ENCODE measurements around the gene TPST1. TPM values are rescaled to one million over a fixed set of nuclear protein-coding genes. Genes with fewer than 3 reads are reported as not detected.
"Not testable (repeated sequence)": the region's sequence is repeated elsewhere in the genome, so short reads cannot be mapped to it uniquely, and the experiment has no call there.

The TPST1 gene
- total RNA-seq, 2 experiments from 2014 or later, result 1.3 to 1.5 TPM

DNA sequence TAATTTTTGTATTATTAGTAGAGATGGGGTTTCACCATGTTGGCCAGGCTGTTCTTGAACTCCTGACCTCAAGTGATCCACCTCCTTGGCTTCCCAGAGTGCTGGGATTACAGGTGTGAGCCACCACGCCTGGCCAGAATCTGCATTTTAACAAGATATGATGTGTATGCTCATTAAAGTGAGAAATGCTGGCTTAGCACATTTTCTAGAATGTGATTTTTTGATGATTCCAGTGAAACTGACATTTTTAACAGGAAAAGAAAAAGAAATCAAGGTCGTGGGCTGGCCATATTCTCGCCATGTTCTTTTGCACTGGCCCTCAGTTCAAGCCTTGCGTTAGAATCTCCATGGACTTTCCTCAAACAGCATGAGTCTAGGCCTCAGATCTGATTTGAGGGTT is 18.1 kb upstream of the TPST1 start:
- ChIA-PET POLR2A (no interaction called here), CTCF (no interaction called here)

DNA sequence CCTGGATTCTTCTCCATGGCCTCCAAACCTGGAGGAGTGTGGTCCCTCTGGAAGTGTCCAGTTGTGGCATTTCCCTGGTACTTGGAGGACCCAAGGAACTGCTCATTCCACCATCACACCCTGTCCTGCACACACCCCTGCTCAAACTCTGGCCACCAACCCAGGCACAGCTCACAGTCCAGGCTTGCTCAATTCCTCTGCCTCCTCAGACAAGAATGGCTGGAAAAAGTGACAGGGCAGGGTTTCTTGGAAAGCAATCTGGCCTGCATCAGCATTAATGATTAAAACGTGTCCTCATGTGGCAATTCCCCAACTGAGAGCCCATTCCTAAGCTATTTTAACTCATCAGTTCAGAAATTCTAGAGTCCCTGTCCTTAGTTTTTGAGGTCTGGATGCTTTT is 17.2 kb upstream of the TPST1 start:
- CTCF ChIA-PET, result no interaction called here
- POLR2A ChIA-PET, result no interaction called here

DNA sequence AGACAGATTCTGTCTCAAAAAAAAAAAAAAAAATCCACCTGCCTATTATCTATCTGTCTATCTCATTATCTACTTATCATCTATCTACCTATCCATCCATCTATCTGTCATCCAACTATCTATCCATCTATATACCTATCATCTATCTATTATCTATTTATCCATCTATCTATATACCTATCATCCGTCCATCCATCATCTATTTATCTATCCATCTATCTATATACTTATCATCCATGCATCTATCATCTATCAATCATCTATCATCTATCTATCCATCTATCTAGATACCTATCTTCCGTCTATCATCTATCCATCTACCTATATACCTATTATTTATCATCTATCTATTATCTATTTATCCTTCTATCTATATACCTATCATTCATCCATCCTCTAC is 16.5 kb upstream of the TPST1 start:
- CTCF ChIA-PET, result no interaction called here

DNA sequence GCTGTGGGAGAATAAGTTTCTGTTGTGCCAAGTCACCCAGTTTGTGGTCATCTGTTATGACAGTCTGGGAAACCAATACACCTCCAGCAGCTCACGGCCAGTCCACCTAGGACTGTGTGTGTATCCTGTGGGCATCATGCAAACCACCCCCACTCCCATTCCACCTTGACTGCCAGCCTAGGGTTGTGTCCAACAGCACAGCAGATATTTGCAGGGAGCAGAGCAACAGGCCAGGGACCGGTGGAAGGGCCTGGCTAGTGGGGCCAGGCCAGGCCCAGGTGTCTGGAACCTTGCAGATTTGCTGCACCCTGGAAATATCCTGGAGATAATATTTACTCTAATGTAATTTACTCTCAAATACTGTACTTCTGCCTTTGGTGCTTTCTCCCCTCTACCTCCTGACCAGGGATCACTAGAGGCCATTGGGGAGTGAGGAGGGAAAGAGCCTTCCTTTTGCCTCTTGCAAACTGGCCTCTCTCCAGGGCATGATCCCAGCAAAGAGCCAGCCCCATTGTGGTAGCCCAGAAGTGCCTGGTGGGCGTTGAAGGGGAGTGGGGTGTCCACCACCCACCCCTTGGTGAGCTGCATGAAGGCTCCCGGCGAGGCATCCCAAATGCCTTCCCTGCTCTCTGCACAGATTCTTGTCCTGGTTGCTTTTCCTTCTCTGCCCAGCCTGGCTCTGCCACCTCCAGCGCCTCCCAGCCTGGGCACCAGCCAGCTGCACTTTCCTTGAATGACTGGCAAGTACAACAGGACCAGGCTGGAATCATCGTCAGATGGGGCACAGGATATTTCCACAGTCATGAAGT is 15.2 kb upstream of the TPST1 start:
- ChIA-PET CTCF (no interaction called here), POLR2A (no interaction called here)

More for the DNA sequence above, 16.5 kb upstream of the TPST1 start:
- POLR2A ChIA-PET, result no interaction called here

DNA sequence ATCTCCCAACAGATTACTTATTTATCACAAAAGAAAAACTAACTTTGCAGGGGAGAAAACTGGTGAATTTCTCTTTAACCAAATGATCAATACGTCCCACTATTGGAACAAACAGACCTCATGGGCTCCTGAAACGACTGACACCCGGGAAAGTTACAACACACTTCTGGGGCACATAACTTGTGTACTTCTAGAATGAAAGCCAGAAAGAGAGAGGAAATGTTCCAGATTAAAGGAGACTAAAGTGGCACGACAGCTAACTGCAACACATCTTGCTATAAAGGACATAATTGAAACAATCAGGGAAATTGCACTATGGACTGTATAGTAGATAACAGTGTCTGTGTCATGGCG is 14.7 kb upstream of the TPST1 start:
- ChIA-PET POLR2A (no interaction called here), CTCF (no interaction called here)

DNA sequence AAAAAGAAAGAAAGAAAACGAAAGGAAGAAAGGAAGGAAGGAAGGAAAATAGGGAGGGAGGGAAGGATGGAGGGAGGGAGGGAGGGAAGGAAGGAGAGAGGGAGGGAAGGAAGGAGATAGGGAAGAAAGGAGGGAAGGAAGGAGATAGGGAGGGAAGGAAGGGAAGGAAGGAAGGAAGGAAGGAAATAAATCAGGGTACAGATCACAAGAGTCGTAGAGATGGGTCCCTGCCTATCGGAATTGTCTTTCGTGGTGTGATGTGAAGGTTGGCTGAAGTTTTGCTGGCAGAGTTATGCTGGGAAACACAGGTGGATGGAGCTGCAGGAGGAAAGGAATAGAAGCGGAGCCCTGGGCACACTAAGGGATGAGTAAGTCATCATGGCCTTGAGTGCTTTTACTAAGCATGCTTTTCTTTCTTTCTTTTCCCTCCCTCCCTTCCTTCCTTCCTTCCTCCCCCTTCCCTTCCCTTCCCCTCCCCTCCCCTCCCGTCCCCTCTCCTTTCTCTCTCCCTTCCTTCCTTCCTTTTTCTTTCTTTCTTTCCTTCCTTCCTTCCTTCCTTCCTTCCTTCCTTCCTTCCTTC is 11.9 kb upstream of the TPST1 start:
- CTCF ChIA-PET, result no interaction called here
- POLR2A ChIA-PET, result no interaction called here

DNA sequence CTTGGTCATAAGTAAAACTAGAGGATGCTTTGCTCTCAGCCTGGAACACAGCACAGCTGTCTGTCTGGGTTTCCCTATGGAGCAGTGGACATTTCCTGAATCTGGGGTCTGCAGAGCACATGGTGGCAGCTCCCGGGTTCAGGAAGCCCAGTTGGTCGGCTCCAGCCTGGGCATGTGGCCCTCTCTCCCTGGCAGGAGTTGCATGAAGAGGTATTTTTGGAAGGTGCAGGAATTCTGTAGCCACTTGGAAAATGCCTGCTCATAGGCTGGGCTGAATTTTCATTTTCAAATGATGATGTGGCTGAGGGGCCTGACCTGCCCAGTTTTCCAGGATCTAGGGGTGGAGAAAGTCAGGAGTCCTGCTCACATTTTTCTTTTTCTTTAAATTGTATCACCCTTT is 6.7 kb upstream of the TPST1 start:
- POLR2A ChIA-PET, result no interaction called here
- CTCF ChIA-PET, result no interaction called here

DNA sequence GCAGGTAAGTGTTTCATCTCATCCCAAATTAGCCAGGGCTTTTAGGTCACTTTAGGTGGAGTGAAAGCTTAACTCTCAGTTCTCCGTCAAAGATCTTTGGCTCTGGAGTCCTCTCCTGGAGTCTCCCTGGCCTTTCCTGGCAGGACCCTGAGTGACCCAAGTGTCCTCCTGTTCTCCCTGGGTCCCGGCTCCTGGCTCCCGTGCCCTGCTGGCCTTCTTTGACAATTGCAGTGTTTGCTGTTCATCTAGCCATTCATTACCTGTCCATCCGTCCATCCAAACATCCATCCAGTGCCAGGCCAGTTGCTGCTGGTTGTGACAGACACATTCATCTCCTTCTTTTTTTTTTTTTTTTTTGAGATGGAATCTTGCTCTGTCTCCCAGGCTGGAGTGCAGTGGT is 6.2 kb upstream of the TPST1 start:
- POLR2A ChIA-PET, result no interaction called here
- CTCF ChIA-PET, result interaction anchor here (0.7 kb wide), 1 partner anchor 299 kb away, joined by 4 read pairs; no protein-coding TSS in a partner anchor

DNA sequence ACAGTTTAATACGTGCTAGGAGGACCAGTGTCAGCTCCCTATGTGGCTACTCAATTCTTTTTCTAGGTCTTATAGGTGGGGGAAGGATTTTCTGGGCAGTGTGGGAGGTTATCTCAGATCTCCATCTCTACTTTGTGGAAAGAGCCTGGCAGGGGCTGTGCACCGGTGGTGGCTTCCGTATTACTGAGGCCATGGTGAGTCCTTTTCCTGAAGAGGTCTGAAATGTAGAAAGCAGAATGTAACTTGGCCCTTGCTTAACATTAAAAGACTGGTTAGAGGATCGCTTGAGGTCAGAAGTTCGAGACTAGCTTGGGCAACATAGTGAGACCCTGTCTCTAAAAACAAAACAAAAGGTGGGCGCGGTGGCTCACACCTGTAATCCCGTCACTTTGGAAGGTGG is 2.7 kb upstream of the TPST1 start:
- ChIA-PET POLR2A (no interaction called here), CTCF (no interaction called here)

DNA sequence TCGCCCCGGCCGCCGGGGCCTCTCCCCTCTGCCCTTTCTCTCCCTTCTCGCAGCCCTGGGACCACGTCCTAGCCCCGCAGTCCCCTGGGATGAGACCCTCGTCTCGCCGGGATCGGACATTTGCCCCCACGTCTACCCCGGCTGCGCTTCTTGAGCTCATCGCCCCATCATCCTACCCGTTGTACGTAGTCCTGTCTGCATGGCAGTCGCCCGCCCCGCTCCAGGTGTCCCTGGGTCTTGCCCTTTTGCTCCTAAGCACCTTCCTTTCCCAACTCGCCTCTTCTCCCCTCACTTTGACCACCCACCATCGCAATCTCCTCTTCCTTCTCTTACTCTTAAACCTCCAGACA is 582 bp downstream of the TPST1 start:
- CTCF ChIA-PET, result interaction anchor here (1.9 kb wide), 1 partner anchor 14 kb away, joined by 7 read pairs; no protein-coding TSS in a partner anchor
- POLR2A ChIA-PET, result interaction anchor here (0.6 kb wide), 1 partner anchor 129 kb away, joined by 4 read pairs; no protein-coding TSS in a partner anchor

DNA sequence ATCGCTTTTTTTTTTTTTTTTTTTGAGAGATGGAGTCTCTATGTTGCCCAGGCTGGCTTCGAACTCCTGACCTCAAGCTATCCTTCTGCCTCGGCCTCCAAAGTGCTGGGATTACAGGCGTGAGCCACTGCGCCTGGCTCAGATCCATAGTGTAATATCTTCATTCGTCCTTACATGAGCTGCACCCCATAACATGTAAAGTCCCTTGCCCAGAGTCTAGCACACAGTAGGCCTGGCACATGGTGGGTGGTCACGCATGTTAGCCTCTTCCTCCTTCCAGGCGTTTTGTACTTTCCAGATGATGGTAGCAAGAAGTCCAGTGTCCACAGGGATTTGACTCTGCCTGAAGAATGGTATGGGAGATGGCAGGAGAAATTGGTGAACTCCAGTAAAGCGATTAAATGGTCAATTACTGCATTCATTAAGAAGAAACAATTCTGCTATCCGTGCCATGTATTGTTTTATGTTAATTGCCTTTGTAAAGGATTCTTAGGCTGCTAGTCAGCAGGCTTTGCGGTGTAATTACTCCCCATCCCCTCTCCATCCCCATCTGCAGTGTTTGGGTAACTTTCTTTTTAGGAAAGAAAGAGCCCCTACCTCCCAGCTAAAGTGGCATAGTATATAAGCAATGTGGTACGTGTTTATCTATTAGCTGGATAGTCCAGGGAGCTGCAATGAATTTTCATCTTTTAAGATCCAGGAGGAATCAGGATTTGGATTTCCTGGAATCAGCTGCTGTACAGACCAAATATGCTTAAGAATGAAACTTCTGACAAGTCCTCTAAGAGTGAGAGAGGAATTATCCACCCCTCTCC is 1.2 kb downstream of the TPST1 start:
- POLR2A ChIA-PET, result interaction anchor here (0.6 kb wide), 1 partner anchor 130 kb away, joined by 4 read pairs; no protein-coding TSS in a partner anchor
- CTCF ChIA-PET, result interaction anchor here (0.9 to 1.9 kb wide), 2 partner anchors 10 to 13 kb away, joined by 3 to 7 read pairs; no protein-coding TSS in a partner anchor

DNA sequence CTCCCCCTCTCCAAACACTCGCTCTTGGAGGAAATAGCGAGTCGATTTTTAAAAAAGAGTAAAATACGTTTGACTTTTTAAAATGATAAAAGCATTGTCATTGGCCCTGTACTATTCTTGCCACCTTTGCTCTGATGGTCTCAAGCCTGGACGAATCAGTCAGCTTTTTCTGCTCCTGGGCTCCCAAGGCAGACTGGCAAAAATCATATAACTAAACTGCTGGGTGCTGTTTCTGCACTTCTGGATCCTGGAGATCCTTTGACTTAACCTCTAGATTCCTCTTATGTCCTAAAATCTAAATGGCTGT is 1.8 kb downstream of the TPST1 start:
- CTCF ChIA-PET, result interaction anchor here (0.9 kb wide), 1 partner anchor 10 kb away, joined by 3 read pairs; no protein-coding TSS in a partner anchor

DNA sequence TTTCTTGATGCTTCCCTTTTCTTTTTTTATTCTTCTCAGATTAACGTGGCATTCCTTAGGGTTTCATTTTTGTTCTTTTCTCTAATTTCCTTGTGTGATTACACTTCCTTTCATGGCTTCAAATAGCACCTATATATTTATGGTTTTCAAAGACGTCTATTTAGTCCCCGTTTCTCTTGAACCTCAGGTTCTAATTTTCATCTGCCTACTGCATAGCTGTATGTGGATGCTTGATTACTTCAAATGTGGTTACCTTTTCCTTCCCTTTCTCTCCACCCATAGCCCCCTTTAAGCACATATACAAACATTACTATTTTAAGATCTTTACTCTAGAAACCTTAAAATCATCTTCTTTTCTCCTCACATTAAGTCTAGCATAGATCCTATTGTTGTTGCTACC is 2.4 kb downstream of the TPST1 start:
- CTCF ChIA-PET, result no interaction called here
- POLR2A ChIA-PET, result no interaction called here

More for the DNA sequence above, 1.8 kb downstream of the TPST1 start:
- POLR2A ChIA-PET, result no interaction called here

DNA sequence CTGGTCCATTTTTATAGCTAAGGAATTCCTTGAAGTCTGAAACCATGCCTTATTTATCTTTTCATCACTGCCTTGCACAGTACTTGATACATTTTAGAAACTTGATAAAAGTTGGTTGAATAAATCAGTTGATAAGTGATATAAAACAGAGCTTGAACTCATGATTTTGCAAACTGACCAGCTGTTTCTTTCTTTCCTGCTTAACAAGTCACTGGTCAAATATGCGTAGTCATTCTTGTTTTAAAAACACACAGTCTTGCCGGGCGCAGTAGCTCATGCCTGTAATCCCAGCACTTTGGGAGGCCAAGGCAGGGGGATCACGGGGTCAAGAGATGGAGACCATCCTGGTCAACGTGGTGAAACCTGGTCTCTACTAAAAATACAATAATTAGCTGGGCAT is 6.3 kb downstream of the TPST1 start:
- ChIA-PET POLR2A (no interaction called here), CTCF (no interaction called here)

DNA sequence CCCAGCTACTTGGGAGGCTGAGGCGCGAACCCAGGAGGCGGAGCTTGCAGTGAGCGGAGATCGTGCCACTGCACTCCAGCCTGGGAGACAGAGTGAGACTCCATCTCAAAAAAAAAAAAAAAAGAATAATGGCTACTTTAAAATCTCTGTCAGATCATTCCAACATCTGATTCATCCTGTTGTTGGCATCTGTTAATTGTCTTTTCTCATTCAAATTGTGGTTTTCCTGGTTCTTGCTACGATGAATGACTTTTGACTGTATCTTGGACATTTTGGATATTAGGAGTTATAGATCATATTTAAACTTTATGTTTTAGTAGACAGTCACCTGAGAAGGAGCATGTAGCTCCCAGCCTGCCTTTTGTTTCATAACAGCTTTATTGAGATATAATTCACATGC is 8.5 kb downstream of the TPST1 start:
- ChIA-PET POLR2A (no interaction called here), CTCF (no interaction called here)

DNA sequence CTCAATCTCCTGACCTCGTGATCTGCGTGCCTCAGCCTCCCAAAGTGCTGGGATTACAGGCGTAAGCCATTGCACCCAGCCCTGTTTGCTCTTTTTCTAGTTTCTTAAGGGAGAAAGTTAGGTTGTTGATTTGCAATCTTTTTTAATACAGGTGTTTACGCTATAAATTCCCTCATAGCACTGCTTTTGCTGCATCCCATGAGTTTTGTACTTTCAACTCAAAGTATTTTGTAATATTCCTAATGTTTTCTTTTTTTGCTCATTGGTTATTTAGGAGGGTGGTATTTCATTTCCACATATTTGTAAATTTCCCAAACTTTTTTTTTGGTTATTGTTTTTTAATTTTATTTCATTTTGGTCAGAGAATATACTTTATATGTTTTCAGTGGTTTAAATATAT is 11.6 kb downstream of the TPST1 start:
- POLR2A ChIA-PET, result no interaction called here
- CTCF ChIA-PET, result no interaction called here

DNA sequence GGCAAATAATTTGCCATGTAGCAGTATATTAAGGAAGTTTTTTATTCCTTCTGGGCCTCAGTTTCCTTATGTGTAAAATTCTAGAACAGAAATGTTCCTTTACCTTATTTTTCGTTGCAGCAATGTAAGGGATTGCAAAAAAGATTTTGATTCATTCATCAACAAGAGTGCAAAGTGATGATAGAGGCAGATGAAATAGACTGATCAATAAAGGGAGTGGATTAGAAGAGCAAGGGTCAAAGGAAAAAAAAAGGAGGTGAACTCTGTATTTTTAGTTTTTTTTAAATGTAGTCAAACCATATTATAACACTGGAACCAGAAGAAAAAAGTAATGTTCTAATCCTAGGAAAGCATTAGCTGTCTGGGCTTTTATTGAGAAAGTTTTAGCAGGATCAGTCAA is 14.7 kb downstream of the TPST1 start:
- ChIA-PET POLR2A (no interaction called here), CTCF (interaction anchor here (2.1 kb wide), 1 partner anchor 15 kb away, joined by 7 read pairs; the partner anchor contains the start of gene TPST1)

DNA sequence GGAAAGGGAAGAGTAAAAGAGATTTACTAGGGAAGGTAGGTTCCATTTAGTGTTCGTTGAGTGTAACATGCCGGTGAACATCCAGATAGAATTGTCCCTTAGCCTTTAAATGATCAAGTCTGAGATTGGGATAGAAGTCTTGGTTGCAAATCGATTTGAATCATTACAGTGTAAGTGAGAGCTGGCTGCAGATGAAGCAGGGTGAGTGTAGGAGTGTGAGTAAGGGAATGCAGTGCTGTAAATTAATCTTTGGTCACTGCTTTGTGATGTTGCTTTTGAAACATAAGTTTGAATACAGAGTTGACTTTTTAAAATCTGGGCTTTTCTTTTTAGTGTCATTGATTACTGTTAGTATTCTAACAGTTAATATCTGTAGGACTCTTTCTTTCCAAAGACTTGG is 16.3 kb downstream of the TPST1 start:
- CTCF ChIA-PET, result no interaction called here
- POLR2A ChIA-PET, result no interaction called here

DNA sequence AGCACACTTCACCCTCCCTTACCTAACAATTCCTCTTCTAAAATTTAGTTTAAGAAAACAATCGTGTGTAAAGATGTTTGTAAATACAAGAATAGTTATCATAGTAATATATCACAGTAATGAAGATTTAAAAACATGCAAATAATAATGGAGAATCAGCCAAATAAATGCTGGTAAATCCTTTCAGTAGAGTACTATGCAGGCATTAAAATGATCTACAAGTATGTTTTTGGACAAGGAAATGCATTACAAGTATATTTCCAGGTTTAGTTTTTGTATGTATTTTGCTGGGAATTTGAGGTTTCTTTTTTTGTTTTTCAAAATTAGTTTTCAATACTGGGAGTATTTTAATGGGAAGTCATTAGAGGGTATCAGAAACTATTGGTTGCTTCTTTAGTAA is 22.7 kb downstream of the TPST1 start:
- CTCF ChIA-PET, result no interaction called here
- POLR2A ChIA-PET, result no interaction called here

DNA sequence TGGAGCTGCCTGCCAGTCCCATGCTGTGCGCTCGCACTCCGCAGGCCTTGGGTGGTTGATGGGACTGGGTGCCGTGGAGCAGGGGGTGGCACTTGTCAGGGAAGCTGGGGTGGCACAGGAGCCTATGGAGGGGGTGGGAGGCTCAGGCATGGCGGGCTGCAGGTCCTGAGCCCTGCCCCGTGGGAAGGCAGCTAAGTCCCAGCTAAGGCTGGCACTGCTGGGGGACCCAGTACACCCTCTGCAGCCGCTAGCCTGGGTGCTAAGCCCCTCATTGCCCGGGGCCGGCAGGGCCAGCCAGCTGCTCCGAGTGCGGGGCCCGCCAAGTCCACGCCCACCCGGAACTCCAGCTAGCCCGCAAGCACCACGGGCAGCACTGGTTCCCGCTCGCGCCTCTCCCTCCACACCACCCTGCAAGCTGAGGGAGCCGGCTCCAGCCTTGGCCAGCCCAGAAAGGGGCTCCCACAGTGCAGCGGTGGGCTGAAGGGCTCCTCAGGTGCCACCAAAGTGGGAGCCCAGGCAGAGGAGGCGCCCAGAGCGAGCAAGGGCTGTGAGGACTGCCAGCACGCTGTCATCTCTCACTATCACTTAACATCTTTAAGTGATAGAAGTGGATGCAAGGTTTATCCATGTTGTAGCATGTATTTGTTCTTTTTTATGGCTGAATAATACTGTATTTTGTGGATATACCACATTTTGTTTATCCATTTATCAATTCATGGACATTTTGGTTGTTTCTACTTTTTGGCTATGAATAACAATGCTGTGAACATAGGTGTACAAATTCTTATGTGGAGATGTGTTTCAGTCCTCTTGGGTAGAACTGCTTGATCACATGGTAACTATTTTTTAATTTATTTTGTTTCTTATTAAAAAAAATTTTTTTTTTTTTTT is 26.4 kb downstream of the TPST1 start:
- CTCF ChIA-PET, result interaction anchor here (0.7 kb wide), 1 partner anchor 37 kb away, joined by 3 read pairs; no protein-coding TSS in a partner anchor
- POLR2A ChIA-PET, result not testable (repeated sequence)

Measured in activated CD8-positive, alpha-beta memory T cell treated with anti-CD3 and anti-CD28 coated beads for 36 hours (primary cell).